K562 (cell line): ENCODE measurements around the gene MOG. TPM values are rescaled to one million over a fixed set of nuclear protein-coding genes. Genes with fewer than 3 reads are reported as not detected.

Experiments used
- BRCA1 ChIP-seq, 2 experiments: fragments of 450-650 bp in 1 of 2; sonication (generic) in 1 of 2; formaldehyde crosslinking in 1 of 2; IDR thresholded peaks; 2 replicates each; pipeline versions ENCODE4 v1.5.0 to v1.6.1; 2017 to 2020; ENCODE audit warnings: mild to moderate bottlenecking in 1 of 2, missing genetic modification reagents in 1 of 2
- BRD4 ChIP-seq: fragments of 200-600 bp; sonication (generic); IDR thresholded peaks from 2 replicates; pipeline ENCODE4 v1.6.1; 2017; ENCODE audit warnings: inconsistent platforms
- CBFB ChIP-seq: sonication (generic); formaldehyde crosslinking; IDR thresholded peaks from 2 replicates; pipeline ENCODE4 v1.4.0; 2020; ENCODE audit warnings: mild to moderate bottlenecking, missing genetic modification reagents
- FOSL1 ChIP-seq: fragments of 200-800 bp; sonication (Bioruptor generic); conservative IDR thresholded peaks from 2 replicates; pipeline ENCODE4 v1.6.1; 2016; ENCODE audit warnings: missing genetic modification characterization, missing compliant biosample characterization
- GATAD2A ChIP-seq: fragments of 450-650 bp; IDR thresholded peaks from 2 replicates; pipeline ENCODE4 v1.6.1; 2017
- HMG20B ChIP-seq: fragments of 250-450 bp; sonication (Bioruptor Pico); IDR thresholded peaks from 2 replicates; pipeline ENCODE4 v1.5.0; 2021; ENCODE audit warnings: mild to moderate bottlenecking
- HNRNPUL1 ChIP-seq: fragments of 200-400 bp; formaldehyde crosslinking; IDR thresholded peaks from 2 replicates; pipeline ENCODE4 v1.6.1; 2017; ENCODE audit warnings: low read length
- KHSRP ChIP-seq: fragments of 450-650 bp; IDR thresholded peaks from 2 replicates; pipeline ENCODE4 v1.6.1; 2017
- MCM5 ChIP-seq: fragments of 450-650 bp; IDR thresholded peaks from 2 replicates; pipeline ENCODE4 v1.6.1; 2016; ENCODE audit warnings: low read depth
- MECOM ChIP-seq: fragments of 250-450 bp; sonication (Bioruptor Pico); IDR thresholded peaks from 2 replicates; pipeline ENCODE4 v1.8.0; 2022; ENCODE audit warnings: inconsistent platforms
- RAD51 ChIP-seq: fragments of 450-650 bp; IDR thresholded peaks from 2 replicates; pipeline ENCODE4 v1.7.1; 2016; ENCODE audit warnings: low read depth, mild to moderate bottlenecking, borderline replicate concordance
- TCF15 ChIP-seq: fragments of 250-450 bp; sonication (Bioruptor Pico); IDR thresholded peaks from 2 replicates; pipeline ENCODE4 v1.8.0; 2022; ENCODE audit warnings: moderate library complexity, mild to moderate bottlenecking, inconsistent platforms
- ZNF217 ChIP-seq: sonication (generic); formaldehyde crosslinking; IDR thresholded peaks from 2 replicates; pipeline ENCODE4 v1.8.0; 2022; ENCODE audit warnings: mild to moderate bottlenecking, missing genetic modification reagents
- ZNF263 ChIP-seq: sonication (generic); formaldehyde crosslinking; IDR thresholded peaks from 2 replicates; pipeline ENCODE4 v1.8.0; 2022; ENCODE audit warnings: mild to moderate bottlenecking, missing genetic modification reagents, borderline replicate concordance
- polyA plus RNA-seq, 8 experiments: library from polyadenylated mRNA; depleted of rRNA in 4 of 8; stranded (reverse) in 5 of 8; unstranded in 3 of 8; fragments of >200 nt; fragmentation: Nextera tagmentation in 2 of 8; fragmentation: Illumina TruSeq in 1 of 8; extraction: Ambion mirVana in 2 of 8; extraction: Trizol in 1 of 8; gene quantifications; 2 replicates each; pipeline versions ENCODE4 v1.2.1 to v1.2.3, GENCODE V29; 2011 to 2014; ENCODE audit warnings: inconsistent platforms in 1 of 8, missing spikeins in 1 of 8
- total RNA-seq, 7 experiments: library from RNA; depleted of rRNA in 6 of 7; stranded (reverse); fragments of >200 nt in 6 of 7; fragmentation: Illumina TruSeq in 2 of 7; extraction: Trizol in 2 of 7; gene quantifications; 2 replicates each; pipeline versions ENCODE4 v1.2.1 to v1.2.3, GENCODE V29; 2011 to 2021; ENCODE audit warnings: low replicate concordance in 1 of 7

The MOG gene
- total and polyA plus RNA-seq, 9 of the 15 experiments (the other 6 are each of a cell fraction or from before 2014, with no cell fraction given): not detected

- TF ChIP-seq KHSRP: no peak
- TF ChIP-seq BRD4: no peak
- peak; percentile 80 for TF ChIP-seq GATAD2A
- no peak for TF ChIP-seq TCF15
- peak; percentile 89 for TF ChIP-seq ZNF263 (CRISPR knock-in tag)
- no peak for TF ChIP-seq RAD51
- no peak for TF ChIP-seq HNRNPUL1
- no peak for TF ChIP-seq ZNF217 (CRISPR knock-in tag)
- TF ChIP-seq FOSL1 (tag): no peak; the same call in 1 of the 2 replicates
- no peak for TF ChIP-seq BRCA1 (IDR thresholded peaks at IDR 0.05)
- TF ChIP-seq BRCA1 (CRISPR knock-in tag; IDR thresholded peaks at IDR 0.05): no peak
- no peak for TF ChIP-seq MCM5
- TF ChIP-seq MECOM (CRISPR knock-in tag): no peak
- TF ChIP-seq CBFB: 0 out of 2 replicates have a peak, but pooled peaks have one; percentile 63
- no peak for TF ChIP-seq HMG20B
These were observed 25.6 kb upstream of the MOG start (continued) for GRCh38 chr6:29631209-29631810.
